ENCODE results near the gene EIF2AK3.

- no peak for TF ChIP-seq CTCF (IDR thresholded peaks at IDR 0.05; ENCODE audit: insufficient read depth, low read depth, low read length)
- no peak for TF ChIP-seq EZH2 (IDR thresholded peaks at IDR 0.05; ENCODE audit: insufficient read depth, low read length)
Observed at GRCh38 chr2:88574445-88574844, 52.8 kb downstream of the EIF2AK3 start.

Data from astrocyte (in vitro differentiated cells and primary cell).